Epithelial cell of esophagus (primary cell): Measurements from ENCODE around the gene RET.

Source experiments
- DNase-seq: peaks from one replicate; pipeline ENCODE4 v3.0.0; 2010; ENCODE audit warnings: low read depth
- H3K4me3 ChIP-seq: 2 replicates; pipeline ENCODE4 v1.5.1; 2011; ENCODE audit warnings: mild to moderate bottlenecking, low read length, control low read depth
- CTCF ChIP-seq: IDR thresholded peaks from 2 replicates; pipeline ENCODE4 v1.5.1; 2011; ENCODE audit warnings: low read depth, mild to moderate bottlenecking, low read length, control low read depth, inconsistent platforms; ENCODE audit not compliant: insufficient read depth; ENCODE audit errors: missing control alignments

Gene RET

GRCh38 chr10:43158636-43159035, 81.8 kb downstream of the RET start:
- no peak overlapping the region for H3K4me3 ChIP-seq
- no peak for DNase-seq
- no peak for TF ChIP-seq CTCF

- no peak for TF ChIP-seq CTCF
- peak; percentile 86 for DNase-seq
- no peak overlapping the region for H3K4me3 ChIP-seq
Measured at GRCh38 chr10:43160046-43160920, 83.4 kb downstream of the RET start.

DNA sequence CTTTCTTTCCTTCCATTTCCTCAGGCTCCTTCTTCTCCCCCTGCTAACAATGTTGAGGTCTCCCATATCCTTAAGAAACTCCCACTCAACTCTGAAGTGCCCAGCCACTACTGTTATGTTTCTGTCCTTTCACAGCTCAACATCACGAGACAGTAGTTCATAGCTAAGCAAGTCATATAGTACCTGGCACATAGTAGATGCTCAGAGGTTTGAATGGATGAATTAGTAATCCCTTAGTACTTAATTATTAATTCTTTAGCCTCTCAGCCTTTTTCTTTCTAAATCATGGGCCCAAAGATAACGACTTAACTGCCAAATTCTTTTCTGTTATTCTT, 84.0 kb downstream of the RET start:
- TF ChIP-seq CTCF, result no peak
- no peak overlapping the region for H3K4me3 ChIP-seq
- DNase-seq, result no peak

DNA sequence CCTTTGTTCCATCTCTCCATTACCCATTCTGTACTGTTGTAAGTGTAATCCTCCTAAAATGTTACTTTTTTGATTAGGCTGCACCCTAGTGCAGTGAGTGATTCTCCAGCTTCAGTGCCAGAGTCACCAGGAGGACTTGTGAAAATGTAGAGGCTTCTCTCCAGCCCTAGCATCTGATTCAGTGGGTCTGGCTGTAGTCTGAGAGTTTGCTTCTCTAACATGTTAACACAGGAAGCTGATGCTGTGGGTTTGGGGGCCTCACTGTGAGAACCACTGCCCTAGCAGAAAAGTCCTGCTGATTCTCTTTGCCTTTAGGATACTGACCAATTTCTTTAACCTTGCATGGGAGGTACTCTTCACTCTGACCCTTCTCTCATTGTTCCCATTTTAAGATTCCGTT, 85.7 kb downstream of the RET start:
- no peak for DNase-seq
- H3K4me3 ChIP-seq, result no peak overlapping the region
- TF ChIP-seq CTCF, result no peak

- DNase-seq, result peak; percentile 32
- no peak overlapping the region for H3K4me3 ChIP-seq
- no peak for TF ChIP-seq CTCF
Measured at GRCh38 chr10:43166207-43166879, 89.5 kb downstream of the RET start.

DNA sequence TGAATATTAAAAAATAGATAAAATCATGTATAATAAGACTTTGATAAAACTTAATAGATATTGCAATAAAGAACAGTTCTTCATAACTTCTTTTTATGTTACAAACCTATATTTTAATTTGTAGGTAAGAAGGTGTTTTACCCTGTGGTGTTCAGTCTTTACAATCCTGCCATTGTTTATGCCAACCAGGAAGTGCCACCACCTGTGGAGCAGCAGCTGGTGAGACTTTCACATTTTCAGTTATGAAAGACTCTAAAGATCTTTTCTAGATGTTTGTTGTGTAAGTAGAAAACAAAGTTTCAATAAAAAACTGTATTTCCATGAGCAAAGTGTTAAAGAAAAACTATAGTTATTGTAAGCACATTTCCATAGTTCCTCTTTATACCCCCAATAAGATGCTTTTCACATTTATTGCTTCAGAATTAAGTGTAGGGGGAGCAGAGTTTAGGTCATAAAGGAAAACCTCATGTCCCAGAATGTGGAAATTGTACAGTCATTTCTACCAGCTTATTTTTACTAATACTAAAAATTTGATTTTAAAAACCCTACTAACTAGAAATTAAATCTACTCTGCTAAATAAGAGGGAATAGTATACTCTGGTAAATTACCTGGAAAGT, 90.1 kb downstream of the RET start:
- no peak overlapping the region for H3K4me3 ChIP-seq
- no peak for TF ChIP-seq CTCF
- DNase-seq, result no peak

DNA sequence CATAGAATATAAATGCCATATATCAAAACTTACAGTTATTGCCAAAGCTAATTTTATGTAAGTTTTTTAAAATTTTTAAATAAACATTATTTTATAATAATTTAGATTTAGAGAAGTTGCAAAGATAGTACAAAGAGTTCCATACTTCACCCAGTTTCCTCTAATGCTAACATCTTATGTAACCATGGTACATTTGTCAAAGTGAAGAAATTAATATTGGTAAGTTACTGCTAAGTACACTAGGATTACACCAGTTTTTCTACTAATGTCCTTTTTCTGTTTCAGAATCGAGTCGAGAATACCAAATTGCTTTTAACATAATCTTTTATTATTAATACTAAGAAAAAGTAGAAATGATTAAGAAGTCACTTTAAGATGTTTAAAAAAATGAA, 90.6 kb downstream of the RET start:
- no peak for TF ChIP-seq CTCF
- no peak for DNase-seq
- H3K4me3 ChIP-seq, result no peak overlapping the region
